WTC11 (cell line): ENCODE results near the gene DHCR7.

ENCODE experiments used
- CREB1 ChIP-seq: sonication (generic); formaldehyde crosslinking; IDR thresholded peaks from 2 replicates; pipeline ENCODE4 v1.8.0; 2023; ENCODE audit warnings: mild to moderate bottlenecking, missing genetic modification reagents
- ESRRA ChIP-seq: sonication (generic); formaldehyde crosslinking; IDR thresholded peaks from 2 replicates; pipeline ENCODE4 v1.8.1; 2022; ENCODE audit warnings: mild to moderate bottlenecking, missing genetic modification reagents, borderline replicate concordance
- NFYB ChIP-seq: sonication (generic); formaldehyde crosslinking; conservative IDR thresholded peaks from 2 replicates; pipeline ENCODE4 v1.8.0; 2022; ENCODE audit warnings: low read depth, missing genetic modification reagents
- TEAD4 ChIP-seq: sonication (generic); formaldehyde crosslinking; IDR thresholded peaks from 2 replicates; pipeline ENCODE4 v1.8.0; 2022; ENCODE audit warnings: mild to moderate bottlenecking, missing genetic modification reagents
- TF ChIP-seq, protein P1 (sequence below): fragments of 200-600 bp; IDR thresholded peaks from 2 replicates; pipeline ENCODE4 v1.8.0; 2022; ENCODE audit warnings: antibody characterized with exemption
- TF ChIP-seq, protein P2 (sequence below): sonication (generic); formaldehyde crosslinking; IDR thresholded peaks from 2 replicates; pipeline ENCODE4 v1.8.1; 2023; ENCODE audit warnings: mild to moderate bottlenecking, missing genetic modification reagents, moderate library complexity
- TF ChIP-seq, protein P3 (sequence below): sonication (generic); formaldehyde crosslinking; IDR thresholded peaks from 2 replicates; pipeline ENCODE4 v1.8.1; 2022; ENCODE audit warnings: low read depth, missing genetic modification reagents, borderline replicate concordance
- TF ChIP-seq, protein P4 (sequence below): sonication (generic); formaldehyde crosslinking; conservative IDR thresholded peaks from 2 replicates; pipeline ENCODE4 v1.8.1; 2023; ENCODE audit warnings: mild to moderate bottlenecking, low read depth, missing genetic modification reagents, moderate library complexity

DNA sequence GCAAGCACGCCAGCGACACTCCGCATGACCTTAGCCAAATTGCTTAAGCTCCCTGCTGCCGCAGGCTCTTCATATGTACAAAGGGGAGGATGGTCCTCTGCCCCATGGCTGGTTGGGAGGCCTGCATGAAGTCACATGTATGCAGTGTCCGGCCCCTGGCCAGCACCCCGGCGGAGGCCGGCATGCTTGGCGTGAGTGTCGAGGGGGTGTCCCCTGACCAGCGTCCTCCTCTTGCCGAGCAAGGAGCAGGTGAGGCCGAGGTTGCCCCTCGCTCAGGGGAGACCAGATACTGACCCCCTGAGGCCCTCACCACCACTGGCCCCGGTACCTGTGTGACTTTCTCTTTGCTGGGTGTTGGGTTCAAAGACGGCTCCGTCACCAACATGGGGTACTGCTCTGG, 50.2 kb downstream of the DHCR7 start:
- TF ChIP-seq ESRRA (CRISPR knock-in tag) (no peak), CREB1 (CRISPR knock-in tag) (no peak), NFYB (CRISPR knock-in tag) (no peak), TEAD4 (CRISPR knock-in tag) (no peak)
- TF ChIP-seq, protein P1, sequence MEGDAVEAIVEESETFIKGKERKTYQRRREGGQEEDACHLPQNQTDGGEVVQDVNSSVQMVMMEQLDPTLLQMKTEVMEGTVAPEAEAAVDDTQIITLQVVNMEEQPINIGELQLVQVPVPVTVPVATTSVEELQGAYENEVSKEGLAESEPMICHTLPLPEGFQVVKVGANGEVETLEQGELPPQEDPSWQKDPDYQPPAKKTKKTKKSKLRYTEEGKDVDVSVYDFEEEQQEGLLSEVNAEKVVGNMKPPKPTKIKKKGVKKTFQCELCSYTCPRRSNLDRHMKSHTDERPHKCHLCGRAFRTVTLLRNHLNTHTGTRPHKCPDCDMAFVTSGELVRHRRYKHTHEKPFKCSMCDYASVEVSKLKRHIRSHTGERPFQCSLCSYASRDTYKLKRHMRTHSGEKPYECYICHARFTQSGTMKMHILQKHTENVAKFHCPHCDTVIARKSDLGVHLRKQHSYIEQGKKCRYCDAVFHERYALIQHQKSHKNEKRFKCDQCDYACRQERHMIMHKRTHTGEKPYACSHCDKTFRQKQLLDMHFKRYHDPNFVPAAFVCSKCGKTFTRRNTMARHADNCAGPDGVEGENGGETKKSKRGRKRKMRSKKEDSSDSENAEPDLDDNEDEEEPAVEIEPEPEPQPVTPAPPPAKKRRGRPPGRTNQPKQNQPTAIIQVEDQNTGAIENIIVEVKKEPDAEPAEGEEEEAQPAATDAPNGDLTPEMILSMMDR = no peak
- TF ChIP-seq, protein P2, sequence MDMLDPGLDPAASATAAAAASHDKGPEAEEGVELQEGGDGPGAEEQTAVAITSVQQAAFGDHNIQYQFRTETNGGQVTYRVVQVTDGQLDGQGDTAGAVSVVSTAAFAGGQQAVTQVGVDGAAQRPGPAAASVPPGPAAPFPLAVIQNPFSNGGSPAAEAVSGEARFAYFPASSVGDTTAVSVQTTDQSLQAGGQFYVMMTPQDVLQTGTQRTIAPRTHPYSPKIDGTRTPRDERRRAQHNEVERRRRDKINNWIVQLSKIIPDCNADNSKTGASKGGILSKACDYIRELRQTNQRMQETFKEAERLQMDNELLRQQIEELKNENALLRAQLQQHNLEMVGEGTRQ = no peak
- TF ChIP-seq, protein P3, sequence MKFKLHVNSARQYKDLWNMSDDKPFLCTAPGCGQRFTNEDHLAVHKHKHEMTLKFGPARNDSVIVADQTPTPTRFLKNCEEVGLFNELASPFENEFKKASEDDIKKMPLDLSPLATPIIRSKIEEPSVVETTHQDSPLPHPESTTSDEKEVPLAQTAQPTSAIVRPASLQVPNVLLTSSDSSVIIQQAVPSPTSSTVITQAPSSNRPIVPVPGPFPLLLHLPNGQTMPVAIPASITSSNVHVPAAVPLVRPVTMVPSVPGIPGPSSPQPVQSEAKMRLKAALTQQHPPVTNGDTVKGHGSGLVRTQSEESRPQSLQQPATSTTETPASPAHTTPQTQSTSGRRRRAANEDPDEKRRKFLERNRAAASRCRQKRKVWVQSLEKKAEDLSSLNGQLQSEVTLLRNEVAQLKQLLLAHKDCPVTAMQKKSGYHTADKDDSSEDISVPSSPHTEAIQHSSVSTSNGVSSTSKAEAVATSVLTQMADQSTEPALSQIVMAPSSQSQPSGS (CRISPR knock-in tag) = no peak
- TF ChIP-seq, protein P4, sequence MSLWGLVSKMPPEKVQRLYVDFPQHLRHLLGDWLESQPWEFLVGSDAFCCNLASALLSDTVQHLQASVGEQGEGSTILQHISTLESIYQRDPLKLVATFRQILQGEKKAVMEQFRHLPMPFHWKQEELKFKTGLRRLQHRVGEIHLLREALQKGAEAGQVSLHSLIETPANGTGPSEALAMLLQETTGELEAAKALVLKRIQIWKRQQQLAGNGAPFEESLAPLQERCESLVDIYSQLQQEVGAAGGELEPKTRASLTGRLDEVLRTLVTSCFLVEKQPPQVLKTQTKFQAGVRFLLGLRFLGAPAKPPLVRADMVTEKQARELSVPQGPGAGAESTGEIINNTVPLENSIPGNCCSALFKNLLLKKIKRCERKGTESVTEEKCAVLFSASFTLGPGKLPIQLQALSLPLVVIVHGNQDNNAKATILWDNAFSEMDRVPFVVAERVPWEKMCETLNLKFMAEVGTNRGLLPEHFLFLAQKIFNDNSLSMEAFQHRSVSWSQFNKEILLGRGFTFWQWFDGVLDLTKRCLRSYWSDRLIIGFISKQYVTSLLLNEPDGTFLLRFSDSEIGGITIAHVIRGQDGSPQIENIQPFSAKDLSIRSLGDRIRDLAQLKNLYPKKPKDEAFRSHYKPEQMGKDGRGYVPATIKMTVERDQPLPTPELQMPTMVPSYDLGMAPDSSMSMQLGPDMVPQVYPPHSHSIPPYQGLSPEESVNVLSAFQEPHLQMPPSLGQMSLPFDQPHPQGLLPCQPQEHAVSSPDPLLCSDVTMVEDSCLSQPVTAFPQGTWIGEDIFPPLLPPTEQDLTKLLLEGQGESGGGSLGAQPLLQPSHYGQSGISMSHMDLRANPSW (CRISPR knock-in tag) = no peak
